ENCODE measurements around the gene JAGN1.
"Not testable (repeated sequence)": the region's sequence is repeated elsewhere in the genome, so short reads cannot be mapped to it uniquely, and the experiment has no call there.

Gene JAGN1

GRCh38 chr3:9899289-9899791, 8.9 kb downstream of the JAGN1 start:
- no peak for DNase-seq

DNA sequence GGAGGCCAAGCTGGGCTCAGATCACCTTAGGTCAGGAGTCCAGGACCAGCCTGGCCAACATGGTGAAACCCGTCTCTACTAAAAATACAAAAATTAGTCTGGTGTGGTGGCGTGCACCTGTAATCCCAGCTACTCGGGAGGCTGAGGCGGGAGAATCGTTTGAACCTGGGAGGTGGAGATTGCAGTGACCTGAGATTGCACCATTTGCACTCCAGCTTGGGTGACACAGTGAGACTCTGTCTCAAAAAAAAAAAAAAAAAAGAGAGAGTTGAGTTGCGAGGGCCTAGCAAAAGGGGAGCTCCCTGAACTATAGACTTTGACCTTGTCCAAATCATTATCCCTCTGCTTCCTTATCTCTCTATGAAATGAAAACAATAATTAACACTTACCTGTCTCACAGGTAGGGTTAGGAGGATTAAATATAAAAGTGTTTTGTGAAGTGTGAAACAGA, 10.6 kb downstream of the JAGN1 start:
- DNase-seq, result not testable (repeated sequence)

- no peak for DNase-seq
These were observed 11.6 kb downstream of the JAGN1 start for GRCh38 chr3:9901967-9902366.

- DNase-seq, result no peak
These were observed 12.2 kb downstream of the JAGN1 start, which contains the start of gene IL17RE for GRCh38 chr3:9902372-9903237. Gene IL17RE, plus strand, starts transcription at chr3:9902848. Its CDS starts 85 bp downstream, at chr3:9902933.

DNA sequence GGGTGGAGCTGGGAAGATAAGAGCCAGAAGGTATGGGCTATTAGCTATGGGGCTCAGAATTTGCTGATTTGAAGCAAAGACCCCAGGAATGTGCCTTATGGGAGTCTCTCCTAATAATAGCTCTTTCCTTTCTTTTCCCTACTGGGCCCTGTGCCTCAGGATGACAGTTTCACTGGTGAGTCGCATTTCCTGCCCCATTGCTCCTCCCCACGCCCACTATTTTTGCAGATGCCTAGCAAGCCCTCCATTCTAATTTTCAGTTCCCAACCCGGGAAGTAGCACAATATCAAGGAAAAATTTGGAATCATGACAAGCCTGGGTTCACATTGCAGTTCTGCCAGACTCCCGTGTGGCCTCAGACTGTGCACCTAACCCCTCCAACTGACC, 12.8 kb downstream of the JAGN1 start:
- no peak for DNase-seq

DNA sequence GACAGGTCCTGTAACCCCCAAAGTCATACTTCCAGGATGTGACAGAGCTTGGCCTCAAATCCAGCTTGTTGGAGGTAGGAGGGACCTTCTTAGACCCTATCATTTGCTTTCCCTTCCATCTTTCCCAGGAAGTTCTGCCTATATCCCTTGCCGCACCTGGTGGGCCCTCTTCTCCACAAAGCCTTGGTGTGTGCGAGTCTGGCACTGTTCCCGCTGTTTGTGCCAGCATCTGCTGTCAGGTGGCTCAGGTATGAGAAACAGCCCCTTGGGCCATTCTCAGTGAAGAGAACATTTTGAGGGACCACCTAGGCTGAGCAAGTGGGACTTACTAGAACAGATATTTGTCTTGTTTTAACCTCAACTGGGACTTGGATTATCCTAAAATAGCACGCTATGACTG, 13.5 kb downstream of the JAGN1 start:
- no peak for DNase-seq

DNA sequence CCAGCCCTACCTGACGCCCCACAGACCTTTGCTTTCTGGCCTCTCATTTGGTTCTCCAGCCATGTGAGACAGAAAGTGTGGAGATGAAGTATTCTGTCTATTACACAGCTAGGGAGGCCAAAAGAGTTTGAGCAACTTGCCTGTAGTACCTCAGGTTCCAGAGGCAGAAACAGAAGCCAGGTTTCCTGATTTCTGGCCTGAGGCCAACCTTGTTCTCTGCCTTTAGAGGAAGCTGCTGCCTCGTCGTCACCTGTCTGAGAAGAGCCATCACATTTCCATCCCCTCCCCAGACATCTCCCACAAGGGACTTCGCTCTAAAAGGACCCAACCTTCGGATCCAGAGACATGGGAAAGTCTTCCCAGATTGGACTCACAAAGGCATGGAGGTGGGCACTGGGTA, 16.1 kb downstream of the JAGN1 start:
- DNase-seq, result no peak

GRCh38 chr3:9908286-9908685, 17.9 kb downstream of the JAGN1 start:
- no peak for DNase-seq

DNA sequence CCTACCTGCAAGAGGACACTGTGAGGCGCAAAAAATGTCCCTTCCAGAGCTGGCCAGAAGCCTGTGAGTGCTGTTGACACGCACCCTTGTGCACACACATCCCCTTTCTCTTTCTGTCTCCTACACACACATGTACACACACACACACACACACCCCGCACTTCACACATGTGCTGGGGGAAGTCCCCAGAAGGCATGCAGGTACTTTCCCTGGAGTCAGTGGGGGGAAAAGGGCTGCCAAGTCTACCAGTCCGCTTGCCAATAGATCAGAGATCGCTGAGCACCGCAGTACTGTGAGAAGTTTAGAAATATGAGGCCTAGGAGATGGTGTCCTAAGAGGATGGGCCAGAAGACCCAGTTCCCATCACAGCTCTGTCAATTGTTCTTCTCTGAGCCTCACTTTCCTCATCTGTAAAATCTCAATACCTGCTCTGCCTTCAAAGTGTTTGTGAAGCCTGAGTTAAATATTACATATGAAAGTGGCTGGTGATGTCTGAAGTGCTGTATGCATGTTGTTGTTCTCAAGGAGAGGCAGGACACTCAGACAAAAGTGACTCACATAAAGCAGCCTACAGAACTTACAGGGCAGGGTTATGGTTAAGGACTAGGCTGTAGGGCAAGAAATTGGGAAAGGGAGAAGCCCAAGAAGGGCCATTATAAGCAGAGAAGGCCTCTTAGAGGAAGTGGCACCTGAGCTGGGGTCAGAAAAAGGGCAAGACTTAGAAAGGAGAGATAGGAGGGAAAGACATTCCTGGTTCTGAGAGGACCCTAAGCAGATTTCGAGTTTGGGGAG, 19.0 kb downstream of the JAGN1 start:
- DNase-seq, result no peak

DNA sequence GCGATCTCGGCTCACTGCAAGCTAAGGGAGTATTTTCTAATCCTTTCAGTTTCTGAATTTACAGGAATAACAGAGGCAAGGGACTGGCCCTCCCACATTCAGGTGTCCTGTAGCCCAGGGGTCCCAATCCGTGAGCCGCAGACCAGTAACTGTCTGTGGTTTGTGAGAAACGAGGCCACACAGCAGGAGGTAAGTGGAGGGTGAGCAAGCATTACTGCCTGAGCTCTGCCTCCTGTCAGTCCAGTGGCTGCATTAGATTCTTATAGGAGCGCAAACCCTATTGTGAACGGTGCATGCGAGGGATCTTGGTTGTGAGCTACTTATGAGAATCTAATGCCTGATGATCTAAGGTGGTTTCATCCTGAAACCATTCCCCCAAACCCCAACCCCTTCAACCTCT, 21.5 kb downstream of the JAGN1 start:
- DNase-seq, result no peak

- DNase-seq, result no peak
These were observed 22.0 kb downstream of the JAGN1 start for GRCh38 chr3:9912294-9912935.

GRCh38 chr3:9913601-9914000, 23.2 kb downstream of the JAGN1 start:
- no peak for DNase-seq

GRCh38 chr3:9914011-9914410, 23.6 kb downstream of the JAGN1 start:
- DNase-seq, result no peak

DNA sequence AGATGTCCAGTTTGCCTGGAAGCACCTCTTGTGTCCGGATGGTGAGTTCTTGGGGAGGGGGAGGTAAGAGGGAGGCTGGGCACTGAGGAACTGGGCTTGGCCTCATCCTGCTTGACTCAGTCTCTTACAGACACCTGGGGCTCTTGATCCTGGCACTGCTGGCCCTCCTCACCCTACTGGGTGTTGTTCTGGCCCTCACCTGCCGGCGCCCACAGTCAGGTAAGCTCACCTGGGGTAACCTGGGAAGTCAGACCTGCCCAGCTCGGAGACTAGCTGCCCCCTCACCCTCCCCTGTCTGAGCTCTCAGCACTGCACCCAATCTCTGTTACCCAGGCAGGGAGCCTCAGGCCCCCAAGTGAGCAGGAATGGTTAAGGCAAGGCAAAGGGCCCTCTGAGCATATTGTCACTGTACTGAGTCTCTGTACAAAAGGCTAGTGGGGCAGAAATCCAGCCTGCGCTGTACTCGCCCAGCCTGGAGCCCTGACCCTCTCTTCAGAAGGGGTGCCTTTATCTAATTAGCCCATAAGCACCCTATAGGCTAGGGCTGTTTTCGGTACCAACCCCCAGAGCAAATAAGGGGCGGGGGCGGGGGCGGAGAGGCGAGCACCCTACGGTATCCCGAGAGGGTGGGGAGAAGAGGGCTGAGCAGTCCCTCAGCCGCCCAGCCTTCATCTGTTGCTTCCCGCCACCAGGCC, 24.3 kb downstream of the JAGN1 start:
- no peak for DNase-seq

- peak; percentile 46 for DNase-seq
These were observed 25.1 kb downstream of the JAGN1 start for GRCh38 chr3:9915254-9916141.

GRCh38 chr3:9916346-9916733, 25.9 kb downstream of the JAGN1 start:
- DNase-seq, result no peak

GRCh38 chr3:9916734-9917680, 26.6 kb downstream of the JAGN1 start, which contains the start of gene IL17RC:
Gene IL17RC, plus strand, starts transcription at chr3:9917098. Its CDS starts 218 bp downstream, at chr3:9917316.
- no peak for DNase-seq

- DNase-seq, result no peak
These were observed 27.4 kb downstream of the JAGN1 start for GRCh38 chr3:9917820-9918219.

DNA sequence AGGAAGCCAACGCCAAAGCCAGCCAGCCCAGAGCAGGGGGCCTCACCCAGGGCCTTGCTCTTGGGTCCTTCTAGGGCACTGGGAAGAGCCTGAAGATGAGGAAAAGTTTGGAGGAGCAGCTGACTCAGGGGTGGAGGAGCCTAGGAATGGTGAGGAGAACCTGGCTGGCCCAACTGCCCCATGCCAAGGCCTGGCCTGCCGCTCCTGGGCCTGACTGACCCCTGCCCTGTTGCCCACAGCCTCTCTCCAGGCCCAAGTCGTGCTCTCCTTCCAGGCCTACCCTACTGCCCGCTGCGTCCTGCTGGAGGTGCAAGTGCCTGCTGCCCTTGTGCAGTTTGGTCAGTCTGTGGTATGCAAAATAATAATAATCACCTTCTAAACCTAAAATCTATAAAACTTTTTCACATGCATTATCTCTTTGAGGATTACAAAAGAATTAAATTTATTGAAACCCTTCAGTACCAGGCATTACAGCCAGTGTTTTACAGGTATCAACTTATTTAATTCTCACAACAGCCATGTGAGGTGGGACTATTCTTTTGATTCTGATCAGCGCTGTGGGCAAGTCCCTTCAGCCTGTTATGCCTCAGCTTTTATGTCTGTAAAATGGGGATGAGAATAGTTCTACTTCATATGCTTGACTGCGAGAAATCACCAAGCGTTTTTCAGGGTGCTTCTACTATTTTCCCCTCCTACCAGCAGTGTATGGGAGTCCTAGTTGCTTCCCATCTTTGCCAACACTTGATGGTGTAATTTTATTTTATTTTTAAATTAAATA, 28.0 kb downstream of the JAGN1 start:
- no peak for DNase-seq

Data from activated CD4-positive, CD25-positive, alpha-beta regulatory T cell treated with anti-CD3 and anti-CD28 coated beads, Interleukin-2, amount 50 U/mL, for 72 hours (primary cell).